ENCODE results near the gene ATOSB.

The ATOSB gene

GRCh38 chr9:35108946-35109575, 6.6 kb downstream of the ATOSB start:
- TF ChIP-seq TCF4 (CRISPR knock-in tag; IDR thresholded peaks at IDR 0.05; ENCODE audit: borderline replicate concordance), result no peak
- no peak for TF ChIP-seq BACH2 (CRISPR knock-in tag; IDR thresholded peaks at IDR 0.05; ENCODE audit: borderline replicate concordance)
- no peak for TF ChIP-seq POU6F1 (CRISPR knock-in tag; IDR thresholded peaks at IDR 0.05; ENCODE audit: borderline replicate concordance, low read depth)
- TF ChIP-seq CREB5 (CRISPR knock-in tag; IDR thresholded peaks at IDR 0.05; ENCODE audit: low read depth), result no peak
- no peak for TF ChIP-seq TOX (CRISPR knock-in tag; IDR thresholded peaks at IDR 0.05; ENCODE audit: borderline replicate concordance)
- no peak for TF ChIP-seq RARB (CRISPR knock-in tag; IDR thresholded peaks at IDR 0.05)
- no peak for TF ChIP-seq TSHZ2 (CRISPR knock-in tag; IDR thresholded peaks at IDR 0.05)
- no peak for TF ChIP-seq SNAI2 (CRISPR knock-in tag; IDR thresholded peaks at IDR 0.05)
- no peak for TF ChIP-seq PATZ1 (CRISPR knock-in tag; IDR thresholded peaks at IDR 0.05; ENCODE audit: borderline replicate concordance)
- no peak for TF ChIP-seq ZC3H10 (CRISPR knock-in tag; IDR thresholded peaks at IDR 0.05)
- no peak for TF ChIP-seq ARNTL (CRISPR knock-in tag; IDR thresholded peaks at IDR 0.05; ENCODE audit: borderline replicate concordance, low read depth)
- no peak for TF ChIP-seq ESRRG (CRISPR knock-in tag; IDR thresholded peaks at IDR 0.05)
- no peak for TF ChIP-seq OSR1 (CRISPR knock-in tag; IDR thresholded peaks at IDR 0.05)
- TF ChIP-seq ZNF565 (CRISPR knock-in tag; conservative IDR thresholded peaks at IDR 0.05; ENCODE audit: low read depth), result no peak
- TF ChIP-seq ZFP3 (CRISPR knock-in tag; IDR thresholded peaks at IDR 0.05), result no peak
- no peak for TF ChIP-seq CSDC2 (CRISPR knock-in tag; IDR thresholded peaks at IDR 0.05)
- no peak for TF ChIP-seq ZNF70 (CRISPR knock-in tag; IDR thresholded peaks at IDR 0.05)
- no peak for TF ChIP-seq ZFP30 (CRISPR knock-in tag; IDR thresholded peaks at IDR 0.05)
- no peak for TF ChIP-seq CSRNP3 (CRISPR knock-in tag; IDR thresholded peaks at IDR 0.05)
- no peak for TF ChIP-seq ZNF8 (CRISPR knock-in tag; IDR thresholded peaks at IDR 0.05)
- no peak for ATAC-seq

GRCh38 chr9:35108461-35108860, 7.2 kb downstream of the ATOSB start:
- ATAC-seq, result no peak
- no peak for TF ChIP-seq ZNF70 (CRISPR knock-in tag; IDR thresholded peaks at IDR 0.05)
- TF ChIP-seq BACH2 (CRISPR knock-in tag; IDR thresholded peaks at IDR 0.05; ENCODE audit: borderline replicate concordance), result no peak

Data from SK-N-SH treated with all-trans-retinoic acid at 6 μM for 48 hours (cell line).